Muscle layer of colon (tissue), 2 donors: Measurements from ENCODE around the gene EVI5L.
"Not testable (repeated sequence)": the region's sequence is repeated elsewhere in the genome, so short reads cannot be mapped to it uniquely, and the experiment has no call there.

Source experiments
- H3K27ac ChIP-seq: one replicate; pipeline ENCODE4 v1.7.0; 2013; ENCODE audit warnings: low read depth, mild to moderate bottlenecking, low read length, moderate library complexity
- H3K27me3 ChIP-seq, 2 donors: one replicate each; pipeline ENCODE4 v1.7.0; 2013; ENCODE audit warnings: low read length in 2 of 2, mild to moderate bottlenecking in 2 of 2; ENCODE audit not compliant: insufficient read depth in 2 of 2, control insufficient read depth in 1 of 2
- H3K36me3 ChIP-seq: one replicate; pipeline ENCODE4 v1.7.0; 2013; ENCODE audit warnings: mild to moderate bottlenecking, low read length; ENCODE audit not compliant: insufficient read depth
- H3K4me1 ChIP-seq: one replicate; pipeline ENCODE4 v1.7.0; 2013; ENCODE audit warnings: mild to moderate bottlenecking, low read length; ENCODE audit not compliant: insufficient read depth
- H3K4me3 ChIP-seq, 2 donors: one replicate each; pipeline ENCODE4 v1.7.0; 2013; ENCODE audit warnings: low read length in 2 of 2, low read depth in 1 of 2, mild to moderate bottlenecking in 1 of 2, moderate library complexity in 1 of 2
- H3K9ac ChIP-seq: one replicate; pipeline ENCODE4 v1.7.0; 2013; ENCODE audit warnings: low read length
- H3K9me3 ChIP-seq: one replicate; pipeline ENCODE4 v1.7.0; 2013; ENCODE audit warnings: mild to moderate bottlenecking, low read length
- donor health status: abdominal sarcoma.
- donor health status: Adenocarcinoma of cecum.

The EVI5L gene

GRCh38 chr19:7856679-7857663 is 27.0 kb downstream of the EVI5L start:
- H3K4me3 ChIP-seq, result no peak overlapping the region
- H3K27me3 ChIP-seq, result peaks cover 5 to 64% of the 10 kb centered on the region in 2 donors
- peaks cover 4% of the 10 kb centered on the region for H3K36me3 ChIP-seq
- no peak overlapping the region for H3K27ac ChIP-seq
- no peak overlapping the region for H3K9ac ChIP-seq
- no peaks in the 10 kb centered on the region for H3K9me3 ChIP-seq
- no peaks in the 10 kb centered on the region for H3K4me1 ChIP-seq

GRCh38 chr19:7857727-7858108 is 27.7 kb downstream of the EVI5L start:
- Histone ChIP-seq H3K9ac (no peak overlapping the region), H3K27me3 (peaks cover 5 to 68% of the 10 kb centered on the region in 2 donors), H3K36me3 (peaks cover 4% of the 10 kb centered on the region), H3K4me1 (no peaks in the 10 kb centered on the region), H3K4me3 (no peak overlapping the region), H3K9me3 (no peaks in the 10 kb centered on the region), H3K27ac (no peak overlapping the region)

GRCh38 chr19:7858109-7858770 is 28.2 kb downstream of the EVI5L start:
- Histone ChIP-seq H3K27me3 (peaks cover 5 to 68% of the 10 kb centered on the region in 2 donors), H3K9ac (no peak overlapping the region), H3K4me1 (no peaks in the 10 kb centered on the region), H3K36me3 (peaks cover 4% of the 10 kb centered on the region), H3K4me3 (no peak overlapping the region), H3K9me3 (no peaks in the 10 kb centered on the region), H3K27ac (no peak overlapping the region)

- H3K27me3 ChIP-seq, result peaks cover 5 to 72% of the 10 kb centered on the region in 2 donors
- H3K4me1 ChIP-seq, H3K36me3 ChIP-seq, H3K9me3 ChIP-seq, H3K27ac ChIP-seq, H3K9ac ChIP-seq, H3K4me3 ChIP-seq: not testable (repeated sequence)
Observed at GRCh38 chr19:7859087-7859486, 29.1 kb downstream of the EVI5L start.

GRCh38 chr19:7859831-7860713 is 30.1 kb downstream of the EVI5L start:
- H3K9ac ChIP-seq, result no peak overlapping the region
- H3K4me3 ChIP-seq, result no peak overlapping the region
- no peaks in the 10 kb centered on the region for H3K9me3 ChIP-seq
- no peaks in the 10 kb centered on the region for H3K4me1 ChIP-seq
- H3K36me3 ChIP-seq, result peaks cover 4% of the 10 kb centered on the region
- peaks cover 8 to 69% of the 10 kb centered on the region in 2 donors for H3K27me3 ChIP-seq
- no peak overlapping the region for H3K27ac ChIP-seq

GRCh38 chr19:7860714-7861618 is 30.9 kb downstream of the EVI5L start:
- H3K36me3 ChIP-seq, result peaks cover 2% of the 10 kb centered on the region
- no peaks in the 10 kb centered on the region for H3K4me1 ChIP-seq
- H3K9ac ChIP-seq, result no peak overlapping the region
- no peak overlapping the region for H3K27ac ChIP-seq
- H3K9me3 ChIP-seq, result no peaks in the 10 kb centered on the region
- peaks cover 13 to 70% of the 10 kb centered on the region in 2 donors for H3K27me3 ChIP-seq
- no peak overlapping the region for H3K4me3 ChIP-seq

GRCh38 chr19:7861619-7862412 is 31.8 kb downstream of the EVI5L start:
- Histone ChIP-seq H3K4me3 (no peak overlapping the region), H3K27me3 (peaks cover 13 to 68% of the 10 kb centered on the region in 2 donors)

GRCh38 chr19:7862413-7862951 is 32.5 kb downstream of the EVI5L start:
- H3K4me1 ChIP-seq, result no peaks in the 10 kb centered on the region
- H3K36me3 ChIP-seq, result no peaks in the 10 kb centered on the region
- H3K27ac ChIP-seq, result no peak overlapping the region
- H3K4me3 ChIP-seq, result no peak overlapping the region
- H3K27me3 ChIP-seq, result peaks cover 13 to 69% of the 10 kb centered on the region in 2 donors
- no peak overlapping the region for H3K9ac ChIP-seq
- H3K9me3 ChIP-seq, result no peaks in the 10 kb centered on the region

More at GRCh38 chr19:7861619-7862412, 31.8 kb downstream of the EVI5L start:
- no peak overlapping the region for H3K9ac ChIP-seq
- H3K4me1 ChIP-seq, result no peaks in the 10 kb centered on the region
- H3K27ac ChIP-seq, result no peak overlapping the region
- H3K9me3 ChIP-seq, result no peaks in the 10 kb centered on the region
- H3K36me3 ChIP-seq, result no peaks in the 10 kb centered on the region

- Histone ChIP-seq H3K27ac (no peak overlapping the region), H3K9ac (no peak overlapping the region), H3K4me3 (no peak overlapping the region), H3K4me1 (peaks cover 2% of the 10 kb centered on the region), H3K27me3 (peaks cover 13 to 66% of the 10 kb centered on the region in 2 donors), H3K9me3 (no peaks in the 10 kb centered on the region), H3K36me3 (no peaks in the 10 kb centered on the region)
Observed at GRCh38 chr19:7863157-7863970, 33.3 kb downstream of the EVI5L start.
